ENCODE measurements around the gene RAI1.

GRCh38 chr17:17647524-17648178 lies 33.6 kb upstream of the RAI1 start:
- TF ChIP-seq CTCF (conservative IDR thresholded peaks at IDR 0.05; ENCODE audit: low read depth, low read length) (no peak), EZH2 (IDR thresholded peaks at IDR 0.05; ENCODE audit: borderline replicate concordance, low read depth, low read length, poor library complexity, severe bottlenecking) (no peak)
